Ishikawa (cell line): ENCODE results near the gene METTL23.

Experiments
- EP300 ChIP-seq: IDR thresholded peaks from 2 replicates; pipeline ENCODE4 v1.6.1; 2012; ENCODE audit warnings: borderline replicate concordance
- FOXM1 ChIP-seq: IDR thresholded peaks from 2 replicates; pipeline ENCODE4 v1.6.1; 2012; ENCODE audit warnings: low read depth, borderline replicate concordance
- NFIC ChIP-seq: IDR thresholded peaks from 2 replicates; pipeline ENCODE4 v1.6.1; 2012
- TCF12 ChIP-seq: IDR thresholded peaks from 2 replicates; pipeline ENCODE4 v1.6.1; 2012; ENCODE audit warnings: low read depth
- TF ChIP-seq, protein P1 (sequence below): IDR thresholded peaks from 2 replicates; pipeline ENCODE4 v1.6.1; 2012

DNA sequence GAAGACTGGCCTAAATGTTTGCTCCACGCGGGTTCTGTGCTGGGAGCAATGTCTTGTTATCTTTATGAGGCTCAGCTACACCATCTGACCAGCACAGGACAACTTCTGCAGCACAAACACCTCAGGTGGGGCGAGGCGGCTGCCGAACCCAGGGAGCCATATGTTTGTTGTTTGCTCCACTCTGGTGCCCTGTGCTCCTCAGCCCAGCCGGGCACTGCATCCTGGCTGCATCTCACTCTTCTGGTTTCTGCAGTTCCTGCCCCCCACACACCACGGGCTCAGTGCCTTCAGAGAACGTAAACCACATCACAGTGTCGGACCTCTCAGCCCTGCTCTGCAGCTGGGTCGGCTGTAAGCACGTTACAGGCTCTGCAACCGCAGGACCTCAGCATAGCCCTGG is 48.3 kb upstream of the METTL23 start:
- TF ChIP-seq EP300 (no peak), NFIC (no peak), FOXM1 (no peak), TCF12 (no peak)
- TF ChIP-seq, protein P1, sequence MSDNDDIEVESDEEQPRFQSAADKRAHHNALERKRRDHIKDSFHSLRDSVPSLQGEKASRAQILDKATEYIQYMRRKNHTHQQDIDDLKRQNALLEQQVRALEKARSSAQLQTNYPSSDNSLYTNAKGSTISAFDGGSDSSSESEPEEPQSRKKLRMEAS = no peak
